Activated CD8-positive, alpha-beta memory T cell treated with anti-CD3 and anti-CD28 coated beads, Interleukin-2, amount 50 U/mL, for 4 hours (primary cell): ENCODE measurements around the gene HS2ST1.

Experiments
- DNase-seq: peaks from one replicate; pipeline ENCODE4 v3.0.0-alpha.2; 2020

HS2ST1 gene

DNA sequence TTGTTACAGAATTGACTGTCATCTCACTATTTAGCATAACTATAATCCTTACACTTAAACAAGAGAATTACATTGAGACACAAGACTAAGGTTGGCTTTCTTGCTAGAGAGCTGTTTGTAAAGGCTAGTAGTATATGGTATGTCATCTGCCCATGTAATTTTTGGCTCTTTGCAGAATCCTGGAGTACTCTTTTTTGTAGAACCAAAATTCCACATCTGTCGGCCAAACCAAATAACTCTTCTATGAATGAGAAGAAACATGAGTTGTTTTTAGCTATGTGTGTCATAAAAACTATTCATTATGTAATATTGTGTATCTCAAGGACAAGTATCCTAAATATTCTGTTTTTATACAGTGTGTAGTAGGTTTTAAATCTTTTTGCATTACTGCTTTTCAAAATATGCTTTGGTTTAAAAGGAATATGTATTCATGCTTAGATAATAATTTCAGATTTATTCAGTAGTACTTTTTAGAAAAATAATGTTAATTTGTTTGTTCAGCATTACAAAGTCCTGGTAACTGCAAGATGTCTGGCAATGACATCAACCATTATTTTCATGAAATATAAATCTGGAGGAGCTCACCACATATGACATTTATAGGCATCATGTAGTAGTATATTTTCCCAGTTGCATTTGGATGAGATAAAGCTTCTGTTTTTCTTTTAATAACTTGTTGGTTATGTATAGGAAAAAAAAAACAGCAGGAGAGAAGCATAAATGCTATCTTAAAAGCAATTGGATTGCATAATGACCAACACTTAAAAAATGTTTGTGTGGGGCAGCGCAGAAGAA is 159.8 kb downstream of the HS2ST1 start:
- DNase-seq, result no peak

DNA sequence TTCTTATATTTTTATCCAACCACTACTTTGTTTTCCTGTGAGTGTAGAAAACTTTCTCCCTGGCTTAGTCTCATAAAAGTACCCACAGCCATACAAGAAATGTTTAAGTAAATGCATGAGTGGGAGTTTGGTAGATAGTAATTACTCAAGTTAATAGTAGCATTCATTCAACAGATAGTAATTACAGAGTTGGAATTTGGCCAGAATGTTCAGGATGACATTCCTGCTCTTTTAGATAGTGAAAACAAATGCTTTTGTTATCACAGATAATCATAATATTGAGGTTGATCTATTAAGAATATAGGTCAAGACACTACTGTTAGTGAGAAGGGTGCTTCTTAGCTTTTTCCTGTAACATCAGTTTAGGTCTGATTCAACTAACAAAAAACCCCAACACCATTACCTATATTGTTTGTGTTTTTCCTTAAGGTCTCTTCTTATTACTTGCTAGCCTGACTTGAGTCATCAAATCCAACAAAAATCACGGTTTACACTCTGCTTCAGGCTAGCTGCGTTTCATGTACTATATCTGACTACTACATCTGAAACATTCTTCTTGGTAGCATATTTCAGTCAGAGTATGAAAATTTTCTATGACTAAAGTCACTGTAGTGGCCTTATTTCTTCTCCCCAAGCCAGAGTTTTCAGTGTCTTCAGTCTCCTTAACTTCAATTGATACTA is 163.7 kb downstream of the HS2ST1 start:
- no peak for DNase-seq

DNA sequence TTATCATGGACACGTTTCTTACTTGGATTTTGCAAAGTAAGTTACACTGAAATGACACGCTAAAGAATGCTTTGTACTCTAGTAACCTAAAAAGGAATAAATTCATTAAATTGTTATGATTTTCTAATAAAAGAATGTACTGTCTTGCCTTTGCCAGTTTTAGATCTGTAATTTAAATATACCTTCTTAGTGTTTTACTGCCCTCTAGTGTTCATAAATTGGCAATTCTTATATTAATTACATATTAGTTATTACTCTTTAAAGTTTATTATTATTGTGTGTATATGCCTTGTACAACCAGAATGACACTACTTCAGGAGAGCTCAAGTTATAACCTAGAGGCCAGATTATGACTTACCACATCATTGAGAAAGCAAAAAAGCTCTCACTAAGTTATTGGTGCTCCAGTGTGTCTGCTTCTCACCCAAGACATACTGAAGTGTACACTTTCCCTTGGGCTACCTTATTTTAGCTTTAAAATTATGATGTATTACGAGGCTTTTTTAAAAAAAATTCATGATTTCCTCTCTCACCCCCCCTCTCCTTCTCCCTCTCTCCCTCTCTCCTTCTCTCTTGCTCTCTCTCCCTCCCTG is 169.9 kb downstream of the HS2ST1 start:
- no peak for DNase-seq

DNA sequence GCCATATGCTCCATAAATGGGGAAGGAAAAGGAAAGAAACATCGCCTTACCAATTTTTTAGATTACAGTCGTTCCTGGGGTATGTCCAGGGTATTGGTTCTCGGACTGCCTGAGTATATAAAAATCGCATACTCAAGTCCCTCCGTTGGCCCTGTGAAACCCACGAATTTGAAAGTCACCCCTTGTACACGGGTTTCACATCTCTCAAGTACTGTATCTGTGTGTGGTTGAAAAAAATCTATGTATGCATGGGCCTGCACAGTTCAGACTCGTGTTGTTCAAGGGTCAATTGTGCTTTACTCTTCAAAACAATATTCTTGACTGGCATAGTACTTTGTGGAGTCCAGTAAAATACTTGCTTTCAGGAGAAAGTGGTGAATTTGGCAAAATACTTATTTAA is 171.7 kb downstream of the HS2ST1 start:
- no peak for DNase-seq

DNA sequence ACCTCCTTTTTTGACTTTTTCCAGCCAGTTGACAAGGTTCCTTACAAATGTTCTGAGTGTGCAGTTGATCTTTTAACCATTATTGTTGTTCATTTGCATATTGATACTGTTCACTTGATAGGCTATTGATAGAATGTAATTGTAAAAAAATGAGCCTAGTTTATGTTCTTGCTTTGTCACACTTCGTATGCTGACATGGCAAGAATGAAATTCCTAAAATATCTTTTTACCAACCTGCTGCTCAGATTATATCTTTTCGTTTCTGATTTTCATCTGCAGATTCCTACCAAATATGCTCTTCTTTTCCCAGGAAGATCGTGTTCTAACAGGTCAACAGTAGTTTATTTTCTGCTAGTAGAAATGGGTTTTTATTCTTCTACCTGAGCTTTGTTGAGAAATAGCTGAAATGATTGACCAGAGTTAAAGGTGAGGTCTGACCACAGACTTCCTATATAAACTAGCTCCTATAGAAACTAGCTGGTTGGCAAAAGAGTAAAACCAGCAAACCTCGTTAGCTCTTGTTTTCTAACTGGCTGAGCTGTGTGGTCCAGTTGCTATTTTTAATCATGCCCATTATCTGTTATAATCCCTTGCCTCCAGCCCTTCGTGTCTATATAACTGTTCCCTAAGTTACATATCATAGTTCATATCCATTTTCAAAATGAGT is 174.8 kb downstream of the HS2ST1 start:
- DNase-seq, result no peak

DNA sequence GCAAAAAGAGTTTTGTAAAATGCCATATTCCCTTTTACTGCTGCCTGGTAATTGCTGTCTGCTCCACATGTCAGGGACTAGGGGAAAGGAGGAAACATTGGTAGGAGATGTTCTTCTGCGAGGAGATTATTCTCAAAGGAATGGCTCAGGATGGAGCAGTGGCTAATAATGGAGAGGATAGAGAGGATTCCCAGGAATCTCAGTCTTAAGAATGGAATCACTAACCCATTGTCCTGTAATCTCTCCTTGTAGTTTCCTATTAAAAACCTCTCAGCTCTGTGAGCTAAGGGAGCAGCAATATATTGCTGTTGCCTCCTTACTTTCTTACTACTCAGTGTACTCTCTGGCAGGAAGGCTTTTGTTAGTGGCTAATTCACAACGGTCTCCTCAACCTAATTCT is 175.4 kb downstream of the HS2ST1 start:
- DNase-seq, result no peak

DNA sequence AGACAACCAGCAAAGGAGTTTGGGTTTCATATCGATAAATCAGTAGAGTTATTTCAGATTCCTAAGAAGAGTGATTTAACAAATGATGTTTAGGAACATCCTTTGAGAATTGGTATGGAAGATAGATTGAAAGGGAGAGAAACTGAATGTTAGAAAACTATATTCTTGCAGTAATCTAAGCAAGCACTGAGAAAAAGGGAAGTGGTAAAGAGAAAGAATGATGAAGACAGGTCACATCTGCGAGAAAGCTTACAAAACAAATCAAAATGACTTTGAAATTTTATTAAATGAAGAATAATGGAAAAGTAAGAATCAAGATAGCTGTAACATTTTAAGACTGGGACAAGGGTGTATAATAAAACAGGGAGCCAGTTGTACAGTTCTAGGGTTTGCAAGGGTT is 177.0 kb downstream of the HS2ST1 start:
- no peak for DNase-seq

DNA sequence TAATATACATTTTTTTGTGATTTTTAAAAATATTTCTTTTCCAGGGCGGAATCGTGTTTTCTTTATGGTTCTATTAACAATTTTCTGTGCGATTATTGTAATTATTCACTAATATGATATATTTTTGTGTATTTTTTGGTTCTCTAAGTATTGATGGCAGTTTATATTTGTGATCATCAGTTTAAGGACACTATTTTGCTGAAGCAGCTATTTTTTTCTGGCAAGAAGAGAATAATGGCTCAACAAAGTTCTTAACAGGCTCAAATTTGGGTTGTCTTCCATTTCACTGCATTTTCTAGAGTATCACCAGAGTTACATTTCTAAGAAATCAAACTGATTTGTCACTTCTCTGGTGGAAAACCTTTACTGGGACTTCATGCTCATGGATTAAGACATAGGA is 178.4 kb downstream of the HS2ST1 start:
- no peak for DNase-seq

DNA sequence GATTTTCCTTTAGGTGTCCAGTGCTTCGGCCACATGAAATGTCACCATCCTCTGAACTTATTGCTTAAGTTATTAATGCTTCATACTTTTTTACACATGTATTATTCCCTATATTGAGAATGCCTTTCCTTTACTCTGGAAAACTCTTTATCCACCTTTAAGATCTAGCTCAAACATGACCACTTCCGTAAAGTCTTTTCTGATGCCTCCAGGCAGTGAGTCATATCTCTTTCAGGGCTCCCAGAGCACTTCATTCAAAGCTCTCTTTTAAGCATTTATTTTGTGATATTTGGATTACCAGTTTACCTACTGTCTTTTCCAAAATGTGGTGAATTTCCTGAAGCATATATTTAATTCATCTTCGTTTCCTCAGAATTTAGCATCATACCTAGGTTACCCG is 178.9 kb downstream of the HS2ST1 start:
- no peak for DNase-seq

DNA sequence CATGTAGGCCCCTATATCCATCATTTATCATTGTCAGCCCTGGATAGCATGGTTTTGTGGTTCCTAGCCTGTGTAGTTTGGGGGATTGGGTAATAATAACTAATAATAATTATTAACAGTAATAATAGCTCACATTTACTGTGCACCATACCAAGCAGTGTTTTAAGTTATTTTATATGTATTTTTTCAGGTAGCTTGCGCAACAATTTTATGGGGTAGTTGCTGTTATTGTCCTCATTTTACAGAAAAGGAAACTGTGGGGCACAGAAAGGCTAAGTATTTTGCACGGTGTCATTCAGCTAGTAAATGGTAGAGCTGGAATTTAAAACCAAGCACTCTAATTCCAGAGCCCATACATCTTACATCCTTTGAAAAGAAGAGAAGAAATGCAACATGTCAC is 179.8 kb downstream of the HS2ST1 start:
- DNase-seq, result no peak

DNA sequence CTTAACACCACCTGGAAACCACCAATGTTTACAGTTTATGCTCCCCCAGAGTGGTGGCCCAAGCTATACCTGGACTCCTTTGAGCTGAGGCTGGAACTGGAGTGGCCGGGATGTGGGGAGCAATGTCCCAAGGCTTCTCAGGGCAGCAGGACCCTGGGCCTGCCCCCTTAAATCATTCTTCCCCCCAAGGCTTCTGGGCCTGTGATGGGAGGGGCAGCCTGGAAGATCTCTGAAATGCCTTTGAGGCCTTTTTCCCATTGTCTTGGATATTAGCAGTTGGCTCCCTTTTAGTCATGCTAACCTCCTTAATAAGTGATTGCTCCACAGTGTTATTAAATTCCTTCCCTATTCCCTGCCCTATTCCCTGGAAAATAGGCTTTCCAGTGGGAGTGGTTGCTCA is 185.8 kb downstream of the HS2ST1 start:
- no peak for DNase-seq

DNA sequence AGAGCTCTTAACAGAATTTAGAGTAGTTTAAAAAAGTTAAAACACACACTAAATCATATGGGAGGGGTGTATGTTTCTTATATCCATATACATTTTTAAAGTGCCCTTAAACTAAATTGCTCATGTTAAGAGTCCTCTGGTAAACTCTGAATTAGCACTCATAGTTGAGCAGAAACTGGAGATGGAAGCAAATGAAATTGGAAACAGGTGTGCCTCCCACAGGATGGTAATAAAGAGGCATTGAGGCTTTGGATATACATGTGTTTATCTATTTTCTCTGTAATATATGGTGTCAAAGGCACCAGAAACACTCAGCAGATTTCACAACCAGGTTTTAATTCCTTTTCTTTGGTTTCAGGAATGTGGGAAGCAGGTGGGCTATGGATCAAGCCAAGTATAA is 188.6 kb downstream of the HS2ST1 start:
- no peak for DNase-seq

DNA sequence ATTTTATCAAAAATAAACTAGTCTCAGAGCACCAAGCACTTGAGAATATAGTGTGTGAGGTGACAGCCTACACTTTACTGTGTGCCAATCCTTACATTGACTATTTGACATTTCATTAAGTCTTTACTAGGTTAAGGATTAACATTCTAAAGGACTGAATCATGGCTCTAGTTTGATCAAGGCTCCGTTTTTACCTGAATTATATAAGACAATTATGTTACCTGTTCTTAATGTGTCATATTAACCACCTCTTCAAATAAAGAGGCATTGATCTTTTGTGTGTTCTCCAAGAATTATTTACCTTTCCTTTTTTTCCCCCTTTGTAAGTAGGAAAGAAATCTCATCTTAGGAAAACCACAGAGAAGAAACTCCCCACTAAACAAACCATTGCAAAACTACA is 189.7 kb downstream of the HS2ST1 start:
- no peak for DNase-seq

DNA sequence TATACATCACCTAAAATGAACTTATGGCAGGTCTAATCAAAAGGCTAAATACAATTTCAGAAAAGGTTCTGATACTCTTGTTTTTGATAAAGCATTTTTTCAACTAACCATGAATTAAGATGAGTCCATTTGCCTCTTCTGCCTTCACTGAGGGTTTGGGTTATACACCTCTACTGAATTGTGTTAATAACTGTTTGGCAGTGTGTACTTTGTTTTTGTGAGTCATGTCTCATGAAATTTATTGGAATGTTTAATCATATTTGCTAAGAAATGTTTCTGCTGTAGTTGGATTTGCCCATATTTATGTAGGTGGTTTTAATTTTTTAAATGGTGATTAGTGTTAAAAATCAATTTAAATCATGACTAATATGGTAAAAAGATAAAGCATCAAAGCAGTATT is 190.5 kb downstream of the HS2ST1 start:
- no peak for DNase-seq

DNA sequence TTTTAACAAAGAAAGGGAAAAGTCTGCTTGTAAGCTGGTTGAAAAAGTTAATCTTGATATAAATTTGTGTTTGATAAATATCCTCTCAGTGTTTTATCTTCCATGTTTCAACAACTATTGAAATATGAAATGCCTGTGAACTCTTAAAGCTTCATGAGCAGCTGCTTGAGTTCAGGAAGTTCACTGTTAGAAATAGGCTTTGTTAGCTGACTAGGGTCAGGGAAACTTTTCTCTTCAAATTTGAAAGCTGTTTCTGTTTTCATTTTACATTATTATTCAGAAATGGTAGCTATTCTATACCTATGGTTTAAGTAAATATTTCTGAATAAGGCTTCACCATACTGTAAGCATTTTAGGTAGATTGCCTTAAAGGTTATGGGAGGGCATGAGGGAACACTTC is 191.7 kb downstream of the HS2ST1 start:
- DNase-seq, result no peak

DNA sequence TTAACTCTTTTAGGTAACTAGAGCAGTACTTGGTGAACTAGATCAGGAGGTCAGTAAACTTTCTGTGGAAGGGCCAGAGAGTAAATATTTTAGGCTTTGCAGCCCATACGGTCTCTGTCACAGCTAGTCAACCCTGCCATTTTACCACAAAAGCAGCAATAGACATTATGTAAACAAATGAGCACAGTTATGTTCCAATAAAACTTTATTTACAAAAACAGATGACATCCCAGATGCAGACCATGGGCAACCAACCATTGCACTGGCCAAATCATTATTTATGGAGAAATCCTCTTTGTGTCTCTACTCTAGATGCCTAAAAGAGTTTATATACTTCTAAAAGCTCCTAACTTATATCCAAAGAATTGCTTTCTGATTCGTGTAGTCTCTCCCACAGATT is 192.4 kb downstream of the HS2ST1 start:
- DNase-seq, result no peak

DNA sequence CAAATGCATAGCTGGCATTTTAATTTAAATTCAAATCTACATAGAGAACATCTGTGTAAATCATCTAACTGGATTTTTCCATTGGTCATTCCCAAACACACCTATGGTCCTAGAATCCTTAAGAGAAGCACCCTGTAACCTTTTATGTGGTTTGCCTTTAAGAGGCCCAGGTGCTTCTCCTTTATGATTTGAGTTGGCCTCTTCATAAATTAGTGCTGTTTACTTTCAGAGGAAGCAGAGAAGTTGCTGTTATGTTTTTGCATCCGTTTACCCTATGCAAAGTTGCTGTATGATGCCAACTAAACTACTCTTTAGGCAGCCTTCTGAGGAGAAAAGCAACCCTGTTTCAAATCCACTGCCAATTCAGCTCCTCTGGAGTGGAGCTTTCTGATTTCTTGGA is 193.8 kb downstream of the HS2ST1 start:
- DNase-seq, result no peak

DNA sequence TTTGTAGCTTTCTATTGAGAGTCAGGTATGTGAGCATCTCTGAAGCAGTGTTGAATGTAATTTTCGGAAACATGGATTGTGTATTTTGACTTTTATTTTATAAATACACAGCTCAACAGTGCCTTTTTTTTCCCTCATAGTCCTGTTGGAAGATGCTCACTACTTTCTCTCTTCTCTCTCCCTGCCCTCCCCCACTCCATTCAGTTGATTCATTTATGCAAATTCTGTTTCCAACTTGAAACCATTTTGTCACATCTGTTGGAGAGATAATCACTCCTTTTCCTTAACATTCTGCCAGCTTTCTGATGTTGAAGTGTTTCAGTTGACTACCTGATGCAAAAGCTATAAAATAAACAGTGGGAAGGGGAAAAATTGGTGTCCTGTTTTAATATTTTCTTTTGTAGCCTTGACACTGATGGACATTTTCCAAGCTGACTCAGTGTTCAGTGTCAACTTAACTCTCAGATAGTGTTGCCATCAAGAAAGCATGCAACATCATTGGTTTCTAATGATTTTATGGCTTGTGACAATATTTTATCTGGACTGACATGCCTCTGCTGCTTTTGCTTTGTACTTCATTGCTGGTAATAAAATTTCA is 194.5 kb downstream of the HS2ST1 start:
- DNase-seq, result no peak

DNA sequence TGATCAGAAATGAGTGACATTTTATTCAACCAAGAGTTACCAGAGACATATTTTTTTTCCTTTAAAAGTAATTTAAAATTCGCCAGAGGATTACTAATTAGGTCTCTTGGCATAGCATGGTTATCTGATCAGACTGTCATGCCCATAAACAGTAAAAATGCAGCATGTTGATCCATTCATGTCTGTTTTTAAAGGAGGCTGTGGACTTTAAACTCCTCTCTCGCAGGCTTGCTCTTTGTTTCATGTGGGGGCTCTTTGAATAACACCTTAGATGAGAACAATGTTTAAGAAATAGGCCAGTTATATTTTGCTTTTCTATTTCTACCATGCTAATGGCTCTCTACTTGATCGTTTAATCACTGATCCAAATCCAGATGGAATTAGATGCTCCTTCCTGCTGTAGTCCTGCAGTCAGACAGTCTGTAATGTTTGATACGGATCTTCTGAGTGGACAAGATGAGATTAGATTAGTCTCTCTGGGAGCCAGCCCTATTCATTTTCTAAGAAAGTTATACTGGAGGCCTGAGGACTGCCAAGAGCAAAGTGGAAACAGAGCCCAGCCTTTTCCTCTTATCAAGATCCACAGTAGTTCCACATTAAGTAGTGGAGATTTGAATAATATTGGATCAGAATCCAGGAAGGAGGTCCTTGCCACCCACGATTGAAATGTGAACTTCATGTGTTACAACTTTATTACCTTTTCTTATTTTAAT is 197.4 kb downstream of the HS2ST1 start:
- DNase-seq, result no peak

DNA sequence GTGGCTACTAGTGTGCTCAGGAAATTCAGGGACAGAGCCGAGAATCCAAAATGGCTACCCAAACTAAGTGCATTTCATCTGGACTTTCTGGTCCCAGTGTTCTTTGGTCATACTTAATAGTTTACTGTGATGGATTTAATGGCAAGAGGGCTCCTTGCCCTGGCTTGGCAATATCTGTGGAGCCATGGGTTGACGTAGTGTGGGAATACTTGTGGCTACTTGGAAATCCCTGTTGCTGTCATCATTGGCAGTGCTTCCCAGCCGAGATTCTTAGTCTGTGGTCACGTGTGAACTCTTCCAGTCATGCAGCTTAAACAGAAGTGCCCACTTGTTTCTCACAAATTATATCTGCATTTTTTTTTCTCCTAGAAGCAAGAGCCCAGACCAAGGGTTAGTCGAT is 198.9 kb downstream of the HS2ST1 start:
- DNase-seq, result no peak

DNA sequence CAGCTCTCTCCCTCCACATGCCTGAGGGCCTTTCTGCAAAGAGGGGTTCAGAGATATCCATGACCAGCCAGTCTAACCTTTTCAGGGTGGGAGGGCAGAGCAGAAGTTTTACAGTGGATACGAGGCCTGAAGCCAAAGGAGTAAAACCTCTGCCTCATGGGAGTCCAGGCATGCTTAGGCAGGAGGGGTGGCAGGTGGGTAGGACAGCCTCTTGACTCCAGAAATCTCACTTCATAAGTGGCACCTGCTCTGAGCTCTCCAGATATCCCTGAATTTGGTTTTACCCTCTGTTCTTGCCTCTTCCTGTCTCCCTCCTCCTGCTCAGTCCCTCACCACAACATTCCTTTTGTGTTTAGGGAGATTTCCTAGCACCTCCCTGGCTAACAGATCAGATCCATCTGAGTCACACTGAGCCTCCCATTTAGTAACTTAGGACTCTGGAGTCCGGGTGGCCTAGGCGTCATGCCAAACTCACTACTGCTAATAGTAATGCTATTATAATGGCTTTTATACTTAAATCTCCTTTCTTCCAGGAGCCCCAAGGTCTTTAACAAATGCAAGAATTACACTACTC is 201.0 kb downstream of the HS2ST1 start:
- DNase-seq, result no peak

DNA sequence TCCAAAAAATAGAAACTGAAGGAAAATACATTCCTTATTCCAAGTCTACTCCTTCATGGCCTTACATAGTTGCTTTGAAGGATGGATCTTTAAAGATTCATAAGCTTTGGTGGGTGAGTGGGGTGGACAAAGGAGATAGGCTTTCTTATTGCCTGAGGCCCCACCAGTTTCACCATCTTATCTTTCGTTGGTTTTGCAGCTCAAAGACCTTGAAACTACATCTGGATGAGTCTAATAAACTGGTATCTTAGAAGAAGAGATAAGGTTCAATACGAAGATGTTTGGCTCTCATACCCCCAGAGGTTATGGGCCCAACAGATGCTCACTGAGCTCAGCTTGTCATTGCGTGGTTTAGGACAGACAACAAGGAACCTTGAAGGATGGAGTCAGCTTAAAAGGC is 201.5 kb downstream of the HS2ST1 start:
- DNase-seq, result no peak
